GM12874 (cell line): ENCODE data around the gene PTPN20.

ENCODE experiments used
- TF ChIP-seq, protein P1 (sequence below): IDR thresholded peaks from 2 replicates; pipeline ENCODE4 v1.5.1; 2011; ENCODE audit warnings: low read depth, mild to moderate bottlenecking, control low read depth, low read length, moderate library complexity; ENCODE audit not compliant: insufficient read depth

Gene PTPN20

GRCh38 chr10:47045331-47045861, 134.2 kb downstream of the PTPN20 start:
- TF ChIP-seq, protein P1, sequence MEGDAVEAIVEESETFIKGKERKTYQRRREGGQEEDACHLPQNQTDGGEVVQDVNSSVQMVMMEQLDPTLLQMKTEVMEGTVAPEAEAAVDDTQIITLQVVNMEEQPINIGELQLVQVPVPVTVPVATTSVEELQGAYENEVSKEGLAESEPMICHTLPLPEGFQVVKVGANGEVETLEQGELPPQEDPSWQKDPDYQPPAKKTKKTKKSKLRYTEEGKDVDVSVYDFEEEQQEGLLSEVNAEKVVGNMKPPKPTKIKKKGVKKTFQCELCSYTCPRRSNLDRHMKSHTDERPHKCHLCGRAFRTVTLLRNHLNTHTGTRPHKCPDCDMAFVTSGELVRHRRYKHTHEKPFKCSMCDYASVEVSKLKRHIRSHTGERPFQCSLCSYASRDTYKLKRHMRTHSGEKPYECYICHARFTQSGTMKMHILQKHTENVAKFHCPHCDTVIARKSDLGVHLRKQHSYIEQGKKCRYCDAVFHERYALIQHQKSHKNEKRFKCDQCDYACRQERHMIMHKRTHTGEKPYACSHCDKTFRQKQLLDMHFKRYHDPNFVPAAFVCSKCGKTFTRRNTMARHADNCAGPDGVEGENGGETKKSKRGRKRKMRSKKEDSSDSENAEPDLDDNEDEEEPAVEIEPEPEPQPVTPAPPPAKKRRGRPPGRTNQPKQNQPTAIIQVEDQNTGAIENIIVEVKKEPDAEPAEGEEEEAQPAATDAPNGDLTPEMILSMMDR, result no peak

DNA sequence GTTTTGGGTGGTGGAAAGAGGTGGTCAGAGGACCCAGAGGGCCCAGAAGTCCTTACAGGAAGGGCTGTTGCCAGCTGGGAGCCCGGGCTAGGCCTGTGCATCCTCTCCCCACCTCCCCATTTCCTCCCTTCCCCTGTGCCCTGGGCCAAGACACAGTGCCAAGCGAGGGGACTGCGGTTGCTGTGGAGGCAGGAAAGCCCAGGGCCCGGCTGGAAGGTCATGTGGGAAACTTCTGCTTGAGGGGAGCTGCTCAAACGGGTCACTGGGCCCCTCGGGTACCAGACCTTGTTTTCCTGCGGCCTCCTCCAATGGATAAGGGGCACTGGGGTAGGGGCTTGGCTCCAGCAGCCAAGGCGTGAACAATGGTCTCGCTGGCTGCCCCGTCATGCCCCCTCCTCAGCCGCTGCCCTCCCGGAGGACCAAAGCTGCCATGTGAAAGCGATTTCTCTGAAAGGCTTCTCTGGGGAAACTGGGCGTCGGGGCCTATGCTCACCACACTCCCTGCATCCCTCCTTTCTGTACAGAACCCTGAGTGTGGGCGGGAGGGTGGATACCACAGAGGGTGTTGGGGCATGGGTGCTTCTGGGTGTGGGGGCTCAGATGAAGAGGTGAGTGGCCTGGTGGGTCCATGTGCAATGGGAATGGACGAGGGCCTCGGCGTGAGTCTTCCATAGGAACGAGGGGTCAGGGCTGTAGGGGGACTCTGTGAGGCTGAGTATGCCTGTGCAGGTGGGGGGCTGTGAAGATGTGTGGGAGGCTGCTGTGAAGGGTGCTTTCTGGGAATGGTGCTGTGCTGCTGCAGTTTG, 135.3 kb downstream of the PTPN20 start:
- TF ChIP-seq, protein P1, result no peak

DNA sequence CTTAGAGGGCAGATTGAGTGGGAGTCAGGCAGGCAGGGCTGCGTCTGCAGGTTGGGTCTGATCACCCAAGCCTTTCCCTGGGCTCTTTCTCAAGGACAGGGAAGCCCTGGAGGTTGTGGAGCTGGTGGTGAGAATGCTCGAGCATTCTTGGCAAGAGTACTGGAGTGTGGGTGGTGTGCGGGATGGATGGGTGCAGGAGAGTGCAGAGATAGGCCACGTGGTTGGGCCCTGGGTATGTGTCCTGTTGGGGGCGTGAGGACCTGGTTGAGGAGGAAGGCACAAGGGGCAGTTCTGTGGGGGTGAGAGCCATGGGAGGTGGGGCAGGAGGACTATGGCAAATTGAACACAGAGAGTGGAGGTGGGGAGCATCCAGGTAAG, 135.9 kb downstream of the PTPN20 start:
- TF ChIP-seq, protein P1, result no peak

- TF ChIP-seq, protein P1, result peak; percentile 88
Measured at GRCh38 chr10:47047577-47048525, 136.6 kb downstream of the PTPN20 start.

DNA sequence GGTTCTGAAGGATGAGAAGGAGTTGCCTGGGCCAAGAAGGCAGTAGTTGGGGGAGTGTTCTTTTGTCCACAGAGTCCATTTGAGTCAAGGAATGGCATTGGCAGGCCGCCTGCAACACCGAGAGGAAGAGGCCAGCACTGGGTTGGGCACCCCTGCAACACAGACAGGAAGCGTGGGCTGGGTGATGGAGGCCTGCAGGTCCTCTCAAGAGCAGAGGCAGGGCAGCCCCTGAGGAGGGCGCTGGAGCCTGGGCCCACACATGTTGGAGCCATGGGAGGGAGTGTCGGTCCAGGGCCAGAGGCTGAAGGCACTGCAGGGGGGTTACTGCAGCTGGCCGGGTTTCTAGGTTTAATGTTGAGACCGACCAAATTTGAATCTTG, 137.3 kb downstream of the PTPN20 start:
- TF ChIP-seq, protein P1, result no peak

- TF ChIP-seq, protein P1, result no peak
Measured at GRCh38 chr10:47049056-47049851, 138.0 kb downstream of the PTPN20 start.
